ENCODE data around the gene TAF1B. TPM values are rescaled to one million over a fixed set of nuclear protein-coding genes. Genes with fewer than 3 reads are reported as not detected.

The TAF1B gene
- total and polyA plus RNA-seq, 2 donors (not counting 3 experiments of a cell fraction or from before 2014, with no cell fraction given) = 6.3 to 29.4 TPM

- no peaks in the 10 kb centered on the region for H3K79me2 ChIP-seq (ENCODE audit: control insufficient read depth, insufficient read depth, low read length)
- H4K20me1 ChIP-seq (replicated peaks; ENCODE audit: control insufficient read depth, extremely low read depth, insufficient read depth, low read length) = no peaks in the 10 kb centered on the region
- dilution Hi-C loops (cut with MboI; ENCODE audit: extremely low pct_ligation_motif_present, low sequenced_read_pairs) (no loop called here), intact Hi-C loops (cut with micrococcal nuclease) (loop anchor here (1.0 kb wide), 1 partner anchor 249 kb away; no protein-coding TSS in a partner anchor)
- FAIRE-seq (no peak), DNase-seq (ENCODE audit: low read depth, low spot score) (no peak)
- no peak overlapping the region for H3K4me2 ChIP-seq (ENCODE audit: insufficient read depth, low read length)
- no peak overlapping the region for H3K9ac ChIP-seq (replicated peaks; ENCODE audit: extremely low read depth, insufficient read depth, low read length)
- BruUV-seq (replicated peaks) = no TSS peak
- POLR2A ChIA-PET = no interaction called here
- no peaks in the 10 kb centered on the region for H3K9me1 ChIP-seq (replicated peaks; ENCODE audit: control insufficient read depth, extremely low read depth, insufficient read depth, low read length)
- no peaks in the 10 kb centered on the region for H3K27me3 ChIP-seq (ENCODE audit: control insufficient read depth in 2 of 2, insufficient read depth in 2 of 2, low read length in 2 of 2)
- no peak overlapping the region for H2AFZ ChIP-seq (ENCODE audit: low read depth, low read length)
- no peak overlapping the region for H3K27ac ChIP-seq (ENCODE audit: insufficient read depth, low read depth, low read length)
- H3K9me3 ChIP-seq (replicated peaks; ENCODE audit: control insufficient read depth, insufficient read depth, low read length) = no peaks in the 10 kb centered on the region
- no peaks in the 10 kb centered on the region for H3K36me3 ChIP-seq (ENCODE audit: control insufficient read depth in 2 of 2, extremely low read depth in 1 of 2, insufficient read depth in 2 of 2, low read length in 2 of 2)
- no peaks in the 10 kb centered on the region for H3K4me1 ChIP-seq (ENCODE audit: control insufficient read depth, extremely low read depth, insufficient read depth, low read length)
- no peak for TF ChIP-seq POLR2AphosphoS5 (IDR thresholded peaks at IDR 0.05; ENCODE audit: insufficient read depth, low read depth, low read length)
- TF ChIP-seq FOS (IDR thresholded peaks at IDR 0.05; ENCODE audit: borderline replicate concordance, insufficient read depth, low read length) = no peak
- TF ChIP-seq MYC (IDR thresholded peaks at IDR 0.05; ENCODE audit: low read depth, low read length) = no peak
- no peak for TF ChIP-seq EZH2 (IDR thresholded peaks at IDR 0.05; ENCODE audit: borderline replicate concordance, low read depth, low read length, severe bottlenecking)
- no peak for TF ChIP-seq JUN (IDR thresholded peaks at IDR 0.05; ENCODE audit: borderline replicate concordance, insufficient read depth, insufficient read length, low read depth)
- no peak for TF ChIP-seq MAX (IDR thresholded peaks at IDR 0.05; ENCODE audit: insufficient read depth, insufficient read length)
- no peak for TF ChIP-seq GATA2 (IDR thresholded peaks at IDR 0.05; ENCODE audit: insufficient read depth, insufficient read length, low read depth, low read length)
- no peak for TF ChIP-seq POLR2A (IDR thresholded peaks at IDR 0.05; ENCODE audit: low read depth, low read length)
- no peak for TF ChIP-seq CTCF (IDR thresholded peaks at IDR 0.05; ENCODE audit: extremely low read depth in 1 of 2, insufficient read depth in 1 of 2, low read depth in 1 of 2, low read length in 2 of 2)
- CTCF ChIA-PET = interaction anchor here (0.7 to 6.8 kb wide), 35 partner anchors 11 to 636 kb away, joined by 3 to 62 read pairs (median 4); partner anchors contain the start of gene TAF1B
- H3K4me3 ChIP-seq (replicated peaks in 1 of 3; ENCODE audit: insufficient read depth in 1 of 3, low read depth in 1 of 3, low read length in 3 of 3) = no peak overlapping the region
These were observed 44.2 kb upstream of the TAF1B start for GRCh38 chr2:9799011-9799596.

All from endothelial cell of umbilical vein (primary cell).